ENCODE data around the gene SYVN1.

SYVN1 gene

DNA sequence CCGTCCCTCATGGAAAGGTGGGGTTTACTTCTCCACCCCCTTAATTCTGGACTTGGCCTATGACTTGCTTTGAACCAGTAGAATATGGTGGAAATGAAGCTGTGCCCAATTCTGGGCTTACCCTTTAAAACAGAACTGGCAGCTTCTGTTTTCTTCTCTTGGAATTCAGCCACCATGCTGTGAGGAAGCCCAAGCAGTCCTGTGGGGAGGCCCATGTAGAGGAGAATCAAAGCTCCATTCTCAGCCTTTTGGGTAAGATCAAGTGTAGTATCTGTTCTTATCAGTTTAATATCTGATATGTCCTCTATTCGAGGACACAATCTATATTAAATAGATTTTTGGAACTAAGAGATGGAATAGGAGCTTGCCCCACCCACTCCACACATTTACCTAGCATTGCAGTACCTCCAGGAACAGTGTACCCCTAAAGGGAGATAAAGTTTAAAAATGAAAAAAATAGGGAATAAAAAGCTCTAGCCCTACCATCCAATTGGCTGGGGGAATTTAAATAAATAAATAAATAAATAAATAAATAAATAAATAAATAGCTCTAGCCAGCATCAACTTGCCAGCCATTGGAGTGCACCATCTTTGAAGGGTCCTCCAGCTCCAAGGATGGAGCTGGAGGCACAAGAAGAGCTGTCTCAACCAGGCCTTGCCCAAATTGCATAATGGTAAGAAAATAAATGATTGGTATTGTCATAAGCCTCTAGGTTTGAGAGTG is 13.2 kb upstream of the SYVN1 start:
- H3K27ac ChIP-seq (ENCODE audit: low read depth, low read length), result no peak overlapping the region
- no peaks in the 10 kb centered on the region for H3K36me3 ChIP-seq (ENCODE audit: control insufficient read depth, insufficient read depth, low read length)
- no peak overlapping the region for H3K4me3 ChIP-seq (ENCODE audit: low read length)
- H3K4me1 ChIP-seq (ENCODE audit: control insufficient read depth, insufficient read depth, low read length), result no peaks in the 10 kb centered on the region
- H3K27me3 ChIP-seq (ENCODE audit: control insufficient read depth, insufficient read depth, low read length), result no peaks in the 10 kb centered on the region
- H3K9ac ChIP-seq (ENCODE audit: low read length), result no peak overlapping the region

DNA sequence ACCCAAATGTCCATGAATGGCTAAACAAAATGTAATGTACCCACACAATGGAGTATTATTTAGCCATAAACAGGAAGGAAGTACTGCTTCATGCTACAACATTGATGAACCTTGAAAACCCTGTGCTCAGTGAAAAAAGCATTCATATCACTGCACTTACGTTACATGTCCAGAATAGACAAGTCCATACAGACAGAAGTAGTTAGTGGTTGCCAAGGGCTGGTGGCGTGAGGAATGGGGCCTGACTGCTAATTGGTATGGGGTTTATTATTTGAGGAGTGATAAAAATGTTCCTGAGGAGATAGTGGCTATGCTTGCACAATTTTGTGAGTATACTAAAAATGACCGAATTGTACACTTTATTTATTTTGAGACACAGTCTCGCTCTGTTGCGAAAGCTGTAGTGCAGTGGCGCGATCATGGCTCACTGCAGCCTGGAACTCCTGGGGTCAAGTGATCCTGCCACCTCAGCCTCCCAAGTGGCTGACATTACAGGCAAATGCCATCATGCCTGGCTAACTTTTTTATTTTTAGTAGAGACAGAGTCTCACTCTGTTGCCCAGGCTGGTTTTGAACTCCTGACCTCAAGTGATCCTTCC is 7.7 kb upstream of the SYVN1 start:
- Histone ChIP-seq H3K27ac (ENCODE audit: low read depth, low read length) (no peak overlapping the region), H3K4me3 (ENCODE audit: low read length) (no peak overlapping the region), H3K4me1 (ENCODE audit: control insufficient read depth, insufficient read depth, low read length) (no peaks in the 10 kb centered on the region), H3K9ac (ENCODE audit: low read length) (no peak overlapping the region), H3K27me3 (ENCODE audit: control insufficient read depth, insufficient read depth, low read length) (no peaks in the 10 kb centered on the region), H3K36me3 (ENCODE audit: control insufficient read depth, insufficient read depth, low read length) (no peaks in the 10 kb centered on the region)

DNA sequence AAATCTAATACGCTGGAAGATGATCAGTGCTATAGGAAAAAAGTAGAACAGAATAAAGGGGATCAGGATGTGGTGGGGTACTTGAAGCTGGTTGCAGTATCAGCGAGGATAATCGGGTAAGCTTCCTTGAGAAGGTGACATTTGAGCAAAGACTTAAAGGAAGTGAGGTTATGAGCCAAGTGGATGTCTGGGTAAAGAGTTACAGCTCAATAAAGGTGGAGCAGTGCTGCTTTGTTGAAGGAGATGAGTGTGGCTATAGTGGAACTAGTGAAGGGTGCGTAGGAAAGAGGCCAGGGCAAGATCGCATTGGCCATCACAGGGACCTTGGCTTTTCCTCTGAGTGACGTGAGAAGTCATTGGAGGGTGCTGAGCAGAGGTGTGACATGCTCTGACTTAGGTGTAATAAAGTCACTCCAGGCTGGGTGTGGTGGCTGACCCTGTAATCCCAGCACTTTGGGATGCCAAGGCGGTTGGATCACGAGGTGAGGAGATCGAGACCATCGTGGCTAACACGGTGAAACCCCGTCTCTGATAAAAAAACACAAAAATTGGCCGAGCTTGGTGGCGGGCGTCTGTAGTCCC is 2.3 kb upstream of the SYVN1 start:
- Histone ChIP-seq H3K4me3 (ENCODE audit: low read length) (no peak overlapping the region), H3K27me3 (ENCODE audit: control insufficient read depth, insufficient read depth, low read length) (no peaks in the 10 kb centered on the region), H3K9ac (ENCODE audit: low read length) (no peak overlapping the region), H3K36me3 (ENCODE audit: control insufficient read depth, insufficient read depth, low read length) (peaks cover 14% of the 10 kb centered on the region), H3K27ac (ENCODE audit: low read depth, low read length) (no peak overlapping the region), H3K4me1 (ENCODE audit: control insufficient read depth, insufficient read depth, low read length) (peaks cover 7% of the 10 kb centered on the region)

DNA sequence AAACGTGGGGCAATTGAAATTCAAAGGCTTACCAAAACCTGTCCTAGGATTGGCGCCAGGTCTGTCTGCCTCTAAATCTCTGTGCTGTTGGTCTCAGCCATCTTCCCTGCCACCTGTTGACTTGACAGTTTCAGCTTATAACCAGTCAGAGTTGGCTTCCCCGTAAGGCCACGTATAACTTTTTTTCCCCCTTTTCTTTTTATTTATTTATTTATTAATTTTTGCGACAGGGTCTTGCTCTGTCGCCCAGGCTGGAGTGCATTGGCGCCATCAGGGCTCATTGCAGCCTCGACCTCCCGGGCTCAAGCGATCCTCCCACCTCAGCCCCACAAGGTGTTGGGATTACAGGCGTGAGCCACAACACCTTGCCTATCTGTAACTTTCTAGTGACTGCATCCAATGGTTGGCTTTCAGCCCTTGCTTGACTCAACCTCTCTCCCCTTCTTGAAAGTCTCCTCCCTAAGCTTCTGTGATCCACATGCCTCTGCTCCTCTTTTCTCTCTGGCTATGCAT is 1.4 kb upstream of the SYVN1 start:
- no peaks in the 10 kb centered on the region for H3K27me3 ChIP-seq (ENCODE audit: control insufficient read depth, insufficient read depth, low read length)
- H3K4me3 ChIP-seq (ENCODE audit: low read length), result peak overlapping the region; percentile 97
- peak overlapping the region; percentile 100 for H3K27ac ChIP-seq (ENCODE audit: low read depth, low read length)
- H3K36me3 ChIP-seq (ENCODE audit: control insufficient read depth, insufficient read depth, low read length), result peaks cover 23% of the 10 kb centered on the region
- peak overlapping the region; percentile 50 for H3K9ac ChIP-seq (ENCODE audit: low read length)
- peaks cover 7% of the 10 kb centered on the region for H3K4me1 ChIP-seq (ENCODE audit: control insufficient read depth, insufficient read depth, low read length)

DNA sequence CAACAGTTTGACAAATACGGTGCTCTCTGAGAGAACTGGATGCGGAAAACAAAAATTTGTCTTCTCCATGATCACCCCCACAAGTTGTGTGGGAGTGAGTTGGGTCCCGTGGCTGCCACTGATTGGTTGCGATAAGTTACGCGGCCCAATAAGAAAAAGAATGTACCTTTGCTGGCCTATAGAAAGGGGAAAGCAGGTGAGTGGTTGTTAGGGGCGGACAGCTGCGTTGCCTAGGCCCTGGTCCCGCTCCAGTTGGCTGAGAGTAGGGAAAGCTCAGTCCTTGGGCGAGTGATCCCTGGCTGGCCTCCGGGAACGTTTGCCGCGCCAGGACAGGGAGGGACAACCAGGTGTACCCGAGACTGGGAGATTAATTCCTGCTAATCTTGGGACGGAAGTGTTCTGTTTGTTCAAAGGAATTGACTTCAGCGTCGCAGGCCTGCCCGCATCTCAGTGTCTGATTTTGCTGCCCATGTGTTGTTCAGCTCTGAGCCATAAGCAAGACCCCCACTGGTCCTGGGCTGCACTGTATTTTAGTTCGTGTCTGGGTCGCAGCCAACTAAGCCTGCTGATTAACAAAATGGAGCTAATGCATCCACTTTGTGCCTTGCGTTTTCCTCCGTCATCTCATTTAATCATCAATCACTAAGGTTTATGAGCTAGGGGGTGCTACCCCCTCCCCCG is 773 bp upstream of the SYVN1 start:
- H3K9ac ChIP-seq (ENCODE audit: low read length), result peak overlapping the region; percentile 95
- peaks cover 27% of the 10 kb centered on the region for H3K36me3 ChIP-seq (ENCODE audit: control insufficient read depth, insufficient read depth, low read length)
- peaks cover 7% of the 10 kb centered on the region for H3K4me1 ChIP-seq (ENCODE audit: control insufficient read depth, insufficient read depth, low read length)
- peak overlapping the region; percentile 97 for H3K4me3 ChIP-seq (ENCODE audit: low read length)
- H3K27ac ChIP-seq (ENCODE audit: low read depth, low read length), result peak overlapping the region; percentile 100
- no peaks in the 10 kb centered on the region for H3K27me3 ChIP-seq (ENCODE audit: control insufficient read depth, insufficient read depth, low read length)

DNA sequence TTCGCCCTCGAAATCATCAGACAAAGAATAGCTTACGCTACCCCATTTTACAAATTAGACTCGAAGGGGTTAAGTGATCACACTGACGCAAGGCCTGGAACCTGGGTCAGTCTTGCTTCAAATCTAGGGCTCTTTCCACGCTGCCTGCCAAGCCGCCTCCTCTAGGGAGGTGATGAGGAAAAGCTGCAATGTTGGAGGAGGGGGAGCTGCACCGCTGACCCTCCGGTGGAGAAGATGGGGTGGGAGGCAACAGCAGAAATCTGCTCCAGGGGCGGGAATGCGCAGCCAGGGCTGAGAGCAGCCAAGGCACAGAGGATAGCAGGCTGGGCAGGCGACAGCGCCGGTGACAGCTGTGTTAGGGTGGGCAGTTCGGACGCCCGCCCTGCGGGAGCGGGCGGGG is 595 bp downstream of the SYVN1 start:
- Histone ChIP-seq H3K4me3 (ENCODE audit: low read length) (peak overlapping the region; percentile 97), H3K9ac (ENCODE audit: low read length) (peak overlapping the region; percentile 95), H3K27me3 (ENCODE audit: control insufficient read depth, insufficient read depth, low read length) (no peaks in the 10 kb centered on the region), H3K36me3 (ENCODE audit: control insufficient read depth, insufficient read depth, low read length) (peaks cover 40% of the 10 kb centered on the region), H3K4me1 (ENCODE audit: control insufficient read depth, insufficient read depth, low read length) (peaks cover 7% of the 10 kb centered on the region), H3K27ac (ENCODE audit: low read depth, low read length) (peak overlapping the region; percentile 100)

DNA sequence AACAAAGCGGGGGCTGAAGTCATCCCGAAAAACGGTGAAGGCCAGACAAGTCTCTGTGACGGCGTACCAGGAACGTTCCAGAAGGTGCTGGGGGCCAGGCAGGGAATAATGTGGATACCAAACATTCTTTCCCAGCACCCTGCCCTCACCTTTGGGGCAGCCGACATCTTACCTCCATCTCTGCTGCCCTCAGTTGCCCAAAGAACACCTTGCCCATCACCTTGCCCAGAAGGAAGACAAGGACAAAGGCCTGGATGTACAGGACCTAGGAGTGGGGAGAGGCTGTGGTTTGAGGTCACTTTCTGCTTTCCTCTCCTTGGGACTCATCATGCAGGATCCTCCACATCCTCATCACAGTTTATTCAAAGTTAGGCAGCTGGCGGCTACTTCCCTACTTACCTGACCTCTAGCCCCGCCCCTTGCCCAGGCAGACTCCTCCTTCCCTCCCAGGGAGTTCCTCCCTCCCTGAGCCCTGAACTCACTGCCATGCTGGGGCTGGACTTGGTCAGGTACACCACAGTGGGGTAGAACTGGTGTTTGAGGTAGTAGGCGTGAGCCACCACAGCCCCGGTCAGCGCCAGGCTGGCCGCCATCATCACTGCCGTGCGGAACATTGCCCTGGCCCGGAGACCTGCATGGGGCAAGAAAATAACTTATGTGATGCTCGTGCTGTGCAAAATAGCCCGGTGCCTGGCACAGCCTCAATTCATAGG is 1.2 kb downstream of the SYVN1 start:
- Histone ChIP-seq H3K36me3 (ENCODE audit: control insufficient read depth, insufficient read depth, low read length) (peaks cover 46% of the 10 kb centered on the region), H3K4me1 (ENCODE audit: control insufficient read depth, insufficient read depth, low read length) (peaks cover 7% of the 10 kb centered on the region), H3K9ac (ENCODE audit: low read length) (no peak overlapping the region), H3K4me3 (ENCODE audit: low read length) (peak overlapping the region; percentile 97), H3K27me3 (ENCODE audit: control insufficient read depth, insufficient read depth, low read length) (no peaks in the 10 kb centered on the region), H3K27ac (ENCODE audit: low read depth, low read length) (no peak overlapping the region)

DNA sequence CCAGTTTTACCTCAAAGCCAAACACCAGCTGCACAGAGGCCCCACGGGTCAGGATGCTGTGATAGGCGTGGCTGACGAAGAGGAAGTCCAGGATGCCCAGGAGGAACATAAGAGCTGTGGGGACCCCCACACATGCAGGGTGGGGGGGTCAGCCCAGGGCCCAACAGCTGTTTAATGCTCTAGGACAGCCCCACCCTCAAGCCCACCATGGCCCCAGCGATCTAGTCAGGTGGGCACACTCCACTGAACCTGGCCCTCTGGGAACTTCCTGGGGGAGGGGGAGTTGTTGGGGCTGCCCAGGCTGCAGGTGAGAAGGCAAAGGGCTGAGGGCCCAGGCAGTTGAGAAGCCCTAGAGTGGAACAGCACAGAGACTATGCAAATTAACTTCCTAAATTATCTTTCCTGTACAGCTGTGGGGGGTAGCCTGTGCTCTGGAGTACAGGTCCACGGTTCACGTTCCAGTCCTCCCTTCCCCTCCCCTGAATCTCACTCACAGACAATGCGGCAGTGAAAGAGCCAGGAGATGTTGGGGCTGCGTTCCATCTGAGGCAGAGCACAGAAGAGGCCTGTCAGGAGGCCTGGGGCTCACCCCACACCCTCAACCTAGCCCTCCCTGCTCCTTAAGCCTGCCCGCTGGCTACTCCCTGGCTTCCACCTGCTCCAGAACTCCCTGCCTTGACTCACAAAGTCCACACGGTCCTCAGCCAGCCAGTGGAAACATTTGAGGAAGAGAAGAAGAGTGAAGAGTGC is 1.9 kb downstream of the SYVN1 start:
- H3K9ac ChIP-seq (ENCODE audit: low read length), result no peak overlapping the region
- peak overlapping the region; percentile 97 for H3K4me3 ChIP-seq (ENCODE audit: low read length)
- no peak overlapping the region for H3K27ac ChIP-seq (ENCODE audit: low read depth, low read length)
- H3K27me3 ChIP-seq (ENCODE audit: control insufficient read depth, insufficient read depth, low read length), result no peaks in the 10 kb centered on the region
- H3K36me3 ChIP-seq (ENCODE audit: control insufficient read depth, insufficient read depth, low read length), result peaks cover 50% of the 10 kb centered on the region
- H3K4me1 ChIP-seq (ENCODE audit: control insufficient read depth, insufficient read depth, low read length), result peaks cover 7% of the 10 kb centered on the region

DNA sequence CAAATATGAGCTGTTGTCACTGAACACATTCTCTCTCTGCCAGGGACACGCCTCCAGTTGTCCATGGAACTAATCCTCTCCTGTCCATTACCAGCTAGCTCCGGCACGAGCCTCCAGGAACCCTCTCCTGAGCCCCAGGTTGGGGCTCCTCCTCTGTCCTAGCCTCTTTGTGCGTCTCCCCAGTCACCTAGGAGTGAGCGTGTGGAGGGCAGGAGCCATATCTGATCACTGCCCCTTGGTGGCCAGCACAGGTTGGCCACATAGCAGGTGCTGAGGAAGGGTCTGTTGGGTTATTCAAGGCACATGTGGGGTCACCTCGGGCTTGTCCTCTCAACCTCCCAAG is 2.5 kb downstream of the SYVN1 start:
- H3K4me1 ChIP-seq (ENCODE audit: control insufficient read depth, insufficient read depth, low read length), result peaks cover 7% of the 10 kb centered on the region

DNA sequence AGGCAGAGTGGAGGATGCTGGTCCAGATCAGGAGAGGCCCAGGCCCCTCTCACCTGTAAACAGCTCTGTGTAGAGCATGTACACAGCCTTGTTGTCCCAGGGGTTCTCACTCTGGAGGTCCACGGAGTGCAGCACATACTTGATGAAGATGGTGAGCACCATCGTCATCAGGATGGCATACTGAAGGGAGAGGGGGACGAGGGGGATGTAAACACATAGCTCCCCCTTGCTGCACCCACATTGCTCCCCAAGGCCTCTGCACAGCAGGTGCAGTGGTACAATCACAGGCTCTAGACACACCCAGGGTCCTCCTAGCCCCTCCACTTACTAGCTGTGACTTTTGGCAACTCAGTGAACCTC is 2.9 kb downstream of the SYVN1 start:
- H3K27me3 ChIP-seq (ENCODE audit: control insufficient read depth, insufficient read depth, low read length), result no peaks in the 10 kb centered on the region
- H3K9ac ChIP-seq (ENCODE audit: low read length), result no peak overlapping the region
- peaks cover 7% of the 10 kb centered on the region for H3K4me1 ChIP-seq (ENCODE audit: control insufficient read depth, insufficient read depth, low read length)
- no peak overlapping the region for H3K4me3 ChIP-seq (ENCODE audit: low read length)
- no peak overlapping the region for H3K27ac ChIP-seq (ENCODE audit: low read depth, low read length)
- H3K36me3 ChIP-seq (ENCODE audit: control insufficient read depth, insufficient read depth, low read length), result peaks cover 56% of the 10 kb centered on the region

More for the DNA sequence above, 2.5 kb downstream of the SYVN1 start:
- Histone ChIP-seq H3K27ac (ENCODE audit: low read depth, low read length) (no peak overlapping the region), H3K4me3 (ENCODE audit: low read length) (peak overlapping the region; percentile 97), H3K36me3 (ENCODE audit: control insufficient read depth, insufficient read depth, low read length) (peaks cover 52% of the 10 kb centered on the region), H3K27me3 (ENCODE audit: control insufficient read depth, insufficient read depth, low read length) (no peaks in the 10 kb centered on the region), H3K9ac (ENCODE audit: low read length) (no peak overlapping the region)

DNA sequence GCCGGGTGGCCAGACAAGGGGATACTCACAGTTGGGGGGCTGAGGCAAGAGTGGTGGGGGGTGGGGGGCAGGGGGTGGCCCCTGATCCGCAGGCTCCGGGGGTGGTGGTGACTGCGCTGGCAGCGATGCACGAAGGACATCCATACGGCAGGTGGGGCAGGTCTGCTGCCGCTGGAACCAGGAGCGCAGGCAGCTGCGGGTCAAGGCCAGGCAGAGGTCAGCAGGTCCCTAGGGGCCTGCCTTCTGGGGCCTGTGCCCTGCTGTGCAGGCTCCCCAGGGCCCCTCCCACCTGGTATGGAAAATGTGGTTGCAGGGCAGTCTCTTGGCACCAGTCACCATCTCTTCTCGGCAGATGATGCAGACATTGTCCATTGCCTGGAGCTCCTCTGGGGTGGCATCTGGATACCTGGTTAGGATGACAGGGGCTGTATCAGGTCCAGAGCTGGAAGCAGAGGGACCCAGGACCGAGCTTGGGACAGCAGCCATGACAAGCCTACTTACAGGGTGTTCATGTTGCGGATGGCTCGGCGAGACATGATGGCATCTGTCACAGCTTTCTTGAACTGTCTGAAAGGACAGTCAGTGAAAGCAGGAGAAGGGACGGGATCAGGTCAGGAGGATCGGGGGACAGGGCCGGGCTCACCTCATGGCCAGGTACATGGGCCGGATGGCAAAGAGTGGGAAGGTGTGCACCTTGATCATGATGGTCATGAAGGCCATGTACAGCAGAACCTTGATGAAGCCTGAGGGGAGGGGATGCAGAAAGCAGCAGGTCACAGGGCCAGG is 3.5 kb downstream of the SYVN1 start:
- no peaks in the 10 kb centered on the region for H3K27me3 ChIP-seq (ENCODE audit: control insufficient read depth, insufficient read depth, low read length)
- no peak overlapping the region for H3K9ac ChIP-seq (ENCODE audit: low read length)
- no peak overlapping the region for H3K27ac ChIP-seq (ENCODE audit: low read depth, low read length)
- no peak overlapping the region for H3K4me3 ChIP-seq (ENCODE audit: low read length)
- peaks cover 7% of the 10 kb centered on the region for H3K4me1 ChIP-seq (ENCODE audit: control insufficient read depth, insufficient read depth, low read length)
- peaks cover 58% of the 10 kb centered on the region for H3K36me3 ChIP-seq (ENCODE audit: control insufficient read depth, insufficient read depth, low read length)
